BLaER1 treated with 17β-estradiol and CSF1 and Interleukin-3, amounts not matched to agents 10 nM and 100 nM (cell line): Measurements from ENCODE around the gene ATP5PO.
"Not testable (repeated sequence)": the region's sequence is repeated elsewhere in the genome, so short reads cannot be mapped to it uniquely, and the experiment has no call there.

Experiments used
- H3K27ac ChIP-seq, 11 experiments: shearing (Covaris generic); formaldehyde crosslinking; 2 replicates each; pipeline ENCODE4 v1.8.1; 2022
- H3K27me3 ChIP-seq, 11 experiments: shearing (Covaris generic); formaldehyde crosslinking; 2 replicates each; pipeline ENCODE4 v1.8.1; 2022
- H3K36me3 ChIP-seq, 11 experiments: shearing (Covaris generic); formaldehyde crosslinking; 2 replicates each; pipeline ENCODE4 v1.8.1; 2022
- H3K4me1 ChIP-seq, 10 experiments: shearing (Covaris generic); formaldehyde crosslinking; 2 replicates each; pipeline ENCODE4 v1.8.1; 2022
- H3K4me2 ChIP-seq, 11 experiments: shearing (Covaris generic); formaldehyde crosslinking; 2 replicates each; pipeline ENCODE4 v1.8.1; 2022
- H3K4me3 ChIP-seq, 10 experiments: shearing (Covaris generic); formaldehyde crosslinking; 2 replicates each; pipeline ENCODE4 v1.8.1; 2022
- H3K9ac ChIP-seq, 11 experiments: shearing (Covaris generic); formaldehyde crosslinking; 2 replicates each; pipeline ENCODE4 v1.8.1; 2022
- H3K9me3 ChIP-seq, 11 experiments: shearing (Covaris generic); formaldehyde crosslinking; replicated peaks in 1 of 11; 2 replicates each; pipeline ENCODE4 v1.8.1; 2022
- H4K20me1 ChIP-seq, 11 experiments: shearing (Covaris generic); formaldehyde crosslinking; 2 replicates each; pipeline ENCODE4 v1.8.1; 2022
- Cebpa-rat ChIP-seq, 11 experiments: shearing (Covaris generic); IDR thresholded peaks; 2 replicates each; pipeline ENCODE4 v1.8.1; 2022

The ATP5PO gene

GRCh38 chr21:33936301-33937038 is 20.9 kb upstream of the ATP5PO start:
- H4K20me1 ChIP-seq = no peaks in the 10 kb centered on the region
- H3K4me1 ChIP-seq = peaks cover 35 to 83% (median 69%) of the 10 kb centered on the region in 10 experiments
- no peak for TF ChIP-seq Cebpa-rat (IDR thresholded peaks at IDR 0.05)
- peak overlapping the region; percentile 12 to 79 (median 56); a peak in 18 of 22 replicates for H3K27ac ChIP-seq
- peaks cover 0 to 4% (median 0%) of the 10 kb centered on the region in 11 experiments; a peak in 2 of 22 replicates for H3K9me3 ChIP-seq
- no peaks in the 10 kb centered on the region for H3K27me3 ChIP-seq
- H3K36me3 ChIP-seq = no peaks in the 10 kb centered on the region
- H3K4me3 ChIP-seq = no peak overlapping the region
- H3K4me2 ChIP-seq = peak overlapping the region; percentile 49 to 79 (median 70)
- H3K9ac ChIP-seq = peak overlapping the region in 6 of 11 experiments; percentile 4 to 38 (median 20); a peak in 5 of 22 replicates

- H3K4me1 ChIP-seq = peaks cover 36 to 51% (median 41%) of the 10 kb centered on the region in 10 experiments
- H4K20me1 ChIP-seq = no peaks in the 10 kb centered on the region
- H3K9ac ChIP-seq = peak overlapping the region in 1 of 11 experiments; percentile 65; a peak in 2 of 22 replicates
- peak overlapping the region; percentile 72 to 92 (median 80) for H3K4me2 ChIP-seq
- TF ChIP-seq Cebpa-rat (IDR thresholded peaks at IDR 0.05) = no peak
- H3K36me3 ChIP-seq = no peaks in the 10 kb centered on the region
- H3K9me3 ChIP-seq = no peaks in the 10 kb centered on the region
- no peaks in the 10 kb centered on the region for H3K27me3 ChIP-seq
- H3K27ac ChIP-seq = peak overlapping the region in 8 of 11 experiments; percentile 58 to 77 (median 70); a peak in 14 of 22 replicates
- H3K4me3 ChIP-seq = peak overlapping the region in 4 of 10 experiments; percentile 35 to 60 (median 49); a peak in 5 of 20 replicates
Measured at GRCh38 chr21:33932731-33933130, 17.1 kb upstream of the ATP5PO start.

GRCh38 chr21:33931799-33932390 is 16.3 kb upstream of the ATP5PO start:
- peak overlapping the region; percentile 35 to 77 (median 68); a peak in 21 of 22 replicates for H3K27ac ChIP-seq
- H3K4me3 ChIP-seq = peak overlapping the region; percentile 35 to 60 (median 49)
- no peaks in the 10 kb centered on the region for H3K9me3 ChIP-seq
- H4K20me1 ChIP-seq = no peaks in the 10 kb centered on the region
- peaks cover 28 to 43% (median 33%) of the 10 kb centered on the region in 10 experiments for H3K4me1 ChIP-seq
- TF ChIP-seq Cebpa-rat (IDR thresholded peaks at IDR 0.05) = no peak
- H3K9ac ChIP-seq = peak overlapping the region; percentile 16 to 73 (median 65); a peak in 21 of 22 replicates
- no peaks in the 10 kb centered on the region for H3K36me3 ChIP-seq
- no peaks in the 10 kb centered on the region for H3K27me3 ChIP-seq
- peak overlapping the region; percentile 72 to 92 (median 80) for H3K4me2 ChIP-seq

- H3K4me3 ChIP-seq = peak overlapping the region; percentile 35 to 60 (median 49); a peak in 15 of 20 replicates
- H3K9ac ChIP-seq = peak overlapping the region in 10 of 11 experiments; percentile 16 to 73 (median 65); a peak in 17 of 22 replicates
- not testable (repeated sequence) for H3K9me3 ChIP-seq, H4K20me1 ChIP-seq, H3K27me3 ChIP-seq, H3K36me3 ChIP-seq
- peak overlapping the region; percentile 35 to 77 (median 68); a peak in 21 of 22 replicates for H3K27ac ChIP-seq
- H3K4me1 ChIP-seq = peaks cover 21 to 36% (median 26%) of the 10 kb centered on the region in 10 experiments
- peak overlapping the region; percentile 72 to 92 (median 80) for H3K4me2 ChIP-seq
Measured at GRCh38 chr21:33931052-33931798, 15.6 kb upstream of the ATP5PO start.

- not testable (repeated sequence) for H3K4me3 ChIP-seq, H3K9ac ChIP-seq, H3K27ac ChIP-seq, H3K27me3 ChIP-seq, H3K9me3 ChIP-seq, H3K4me2 ChIP-seq, H4K20me1 ChIP-seq, H3K36me3 ChIP-seq
- peaks cover 6 to 19% (median 13%) of the 10 kb centered on the region in 10 experiments; a peak in 18 of 20 replicates for H3K4me1 ChIP-seq
Measured at GRCh38 chr21:33926248-33926647, 10.6 kb upstream of the ATP5PO start.

- Histone ChIP-seq H3K4me3 (no peak overlapping the region), H4K20me1 (no peaks in the 10 kb centered on the region), H3K4me1 (peaks cover 6 to 19% (median 13%) of the 10 kb centered on the region in 10 experiments; a peak in 18 of 20 replicates), H3K4me2 (peak overlapping the region in 9 of 11 experiments; percentile 37 to 67 (median 48); a peak in 19 of 22 replicates), H3K27ac (peak overlapping the region in 9 of 11 experiments; percentile 4 to 70 (median 58); a peak in 14 of 22 replicates), H3K36me3 (no peaks in the 10 kb centered on the region), H3K9ac (peak overlapping the region in 6 of 11 experiments; percentile 22 to 58 (median 42); a peak in 10 of 22 replicates), H3K9me3 (no peaks in the 10 kb centered on the region), H3K27me3 (no peaks in the 10 kb centered on the region)
- no peak for TF ChIP-seq Cebpa-rat (IDR thresholded peaks at IDR 0.05)
Measured at GRCh38 chr21:33924766-33925100, 9.1 kb upstream of the ATP5PO start.

GRCh38 chr21:33924079-33924765 is 8.6 kb upstream of the ATP5PO start:
- Histone ChIP-seq H3K4me1 (peaks cover 6 to 19% (median 13%) of the 10 kb centered on the region in 10 experiments; a peak in 18 of 20 replicates), H4K20me1 (no peaks in the 10 kb centered on the region), H3K36me3 (no peaks in the 10 kb centered on the region), H3K27me3 (no peaks in the 10 kb centered on the region), H3K27ac (peak overlapping the region in 9 of 11 experiments; percentile 4 to 70 (median 58); a peak in 14 of 22 replicates), H3K4me3 (no peak overlapping the region), H3K4me2 (peak overlapping the region in 10 of 11 experiments; percentile 11 to 67 (median 48); a peak in 19 of 22 replicates), H3K9me3 (no peaks in the 10 kb centered on the region), H3K9ac (peak overlapping the region in 8 of 11 experiments; percentile 22 to 58 (median 37); a peak in 11 of 22 replicates)
- TF ChIP-seq Cebpa-rat (IDR thresholded peaks at IDR 0.05) = no peak

- H3K27me3 ChIP-seq = no peaks in the 10 kb centered on the region
- H3K9me3 ChIP-seq = no peaks in the 10 kb centered on the region
- H4K20me1 ChIP-seq = no peaks in the 10 kb centered on the region; a peak in 1 of 22 replicates
- H3K36me3 ChIP-seq = peaks cover 15 to 20% (median 18%) of the 10 kb centered on the region in 11 experiments; a peak in 21 of 22 replicates
- no peak overlapping the region for H3K4me2 ChIP-seq
- H3K4me1 ChIP-seq = peaks cover 15 to 30% (median 20%) of the 10 kb centered on the region in 10 experiments
- no peak overlapping the region for H3K27ac ChIP-seq
- H3K4me3 ChIP-seq = no peak overlapping the region
- TF ChIP-seq Cebpa-rat (IDR thresholded peaks at IDR 0.05) = no peak
- H3K9ac ChIP-seq = no peak overlapping the region
Measured at GRCh38 chr21:33917421-33917820, 1.8 kb upstream of the ATP5PO start.
